Stimulated activated CD4-positive, alpha-beta T cell treated with anti-CD3 and anti-CD28 coated beads, Interleukin-4, amount 100 ng/mL, for 4 hours (primary cell): ENCODE measurements around the gene SMPD1.
"Not testable (repeated sequence)": the region's sequence is repeated elsewhere in the genome, so short reads cannot be mapped to it uniquely, and the experiment has no call there.

Experiments
- DNase-seq, 2 experiments: peaks; one replicate each; pipeline ENCODE4 v3.0.0-alpha.2; 2020

Gene SMPD1

GRCh38 chr11:6390718-6391469, 620 bp downstream of the SMPD1 start:
- no peak for DNase-seq

GRCh38 chr11:6391537-6392134, 1.4 kb downstream of the SMPD1 start:
- DNase-seq: no peak

GRCh38 chr11:6392251-6392650, 2.0 kb downstream of the SMPD1 start:
- DNase-seq: not testable (repeated sequence)

GRCh38 chr11:6393989-6394670, 3.9 kb downstream of the SMPD1 start:
- no peak for DNase-seq

- no peak for DNase-seq
These were observed 5.3 kb downstream of the SMPD1 start for GRCh38 chr11:6395470-6396060.

- no peak for DNase-seq
These were observed 6.9 kb downstream of the SMPD1 start for GRCh38 chr11:6397156-6397555.

- DNase-seq: no peak
These were observed 7.4 kb downstream of the SMPD1 start for GRCh38 chr11:6397636-6398035.

GRCh38 chr11:6400431-6401345, 10.4 kb downstream of the SMPD1 start:
- no peak for DNase-seq

- no peak for DNase-seq
These were observed 11.2 kb downstream of the SMPD1 start for GRCh38 chr11:6401464-6401863.

GRCh38 chr11:6402061-6402470, 11.8 kb downstream of the SMPD1 start:
- DNase-seq: no peak

- peak in 1 of 2 experiments; percentile 66 for DNase-seq
These were observed 12.3 kb downstream of the SMPD1 start for GRCh38 chr11:6402561-6402981.

- no peak for DNase-seq
These were observed 13.3 kb downstream of the SMPD1 start for GRCh38 chr11:6403539-6403938.

- no peak for DNase-seq
These were observed 14.2 kb downstream of the SMPD1 start for GRCh38 chr11:6404342-6405051.

- no peak for DNase-seq
These were observed 14.9 kb downstream of the SMPD1 start for GRCh38 chr11:6405052-6405667.

- DNase-seq: no peak
These were observed 15.6 kb downstream of the SMPD1 start for GRCh38 chr11:6405846-6406245.

- DNase-seq: no peak
These were observed 16.1 kb downstream of the SMPD1 start for GRCh38 chr11:6406370-6406769.

- no peak for DNase-seq
These were observed 20.6 kb downstream of the SMPD1 start for GRCh38 chr11:6410695-6411430.

GRCh38 chr11:6411594-6412031, 21.3 kb downstream of the SMPD1 start:
- DNase-seq: no peak

GRCh38 chr11:6413791-6414201, 23.5 kb downstream of the SMPD1 start:
- peak; percentile 54 to 83 for DNase-seq

- DNase-seq: no peak
These were observed 24.6 kb downstream of the SMPD1 start for GRCh38 chr11:6414874-6415328.
